GM18499 (cell line): ENCODE results near the gene PDE11A.

Experiments
- ATAC-seq: cut with Tn5 transposase; IDR thresholded peaks from one replicate; pipeline ENCODE4 v1.9.1; 2021; ENCODE audit warnings: moderate number of reproducible peaks; ENCODE audit not compliant: insufficient read depth, unreplicated experiment

The PDE11A gene

DNA sequence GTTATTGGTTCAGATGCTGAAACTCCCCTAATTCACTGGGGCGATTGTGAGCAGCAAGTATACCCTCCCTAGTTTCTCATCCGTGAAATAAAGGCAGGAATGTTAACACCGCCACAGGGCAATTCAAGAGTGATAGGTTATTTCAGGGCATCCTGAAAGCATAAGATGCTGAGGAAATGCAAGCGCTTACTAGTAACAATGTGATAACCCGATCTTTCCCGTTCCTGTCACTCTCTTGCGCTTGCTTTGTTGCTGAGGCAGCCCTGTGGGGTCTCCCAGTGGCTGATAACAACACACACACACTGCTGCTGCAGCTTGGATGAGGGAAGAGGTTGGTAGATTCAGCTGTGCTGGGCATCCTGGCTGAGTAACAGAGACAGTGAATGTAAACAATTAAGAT is 420.7 kb downstream of the PDE11A start:
- no peak for ATAC-seq

DNA sequence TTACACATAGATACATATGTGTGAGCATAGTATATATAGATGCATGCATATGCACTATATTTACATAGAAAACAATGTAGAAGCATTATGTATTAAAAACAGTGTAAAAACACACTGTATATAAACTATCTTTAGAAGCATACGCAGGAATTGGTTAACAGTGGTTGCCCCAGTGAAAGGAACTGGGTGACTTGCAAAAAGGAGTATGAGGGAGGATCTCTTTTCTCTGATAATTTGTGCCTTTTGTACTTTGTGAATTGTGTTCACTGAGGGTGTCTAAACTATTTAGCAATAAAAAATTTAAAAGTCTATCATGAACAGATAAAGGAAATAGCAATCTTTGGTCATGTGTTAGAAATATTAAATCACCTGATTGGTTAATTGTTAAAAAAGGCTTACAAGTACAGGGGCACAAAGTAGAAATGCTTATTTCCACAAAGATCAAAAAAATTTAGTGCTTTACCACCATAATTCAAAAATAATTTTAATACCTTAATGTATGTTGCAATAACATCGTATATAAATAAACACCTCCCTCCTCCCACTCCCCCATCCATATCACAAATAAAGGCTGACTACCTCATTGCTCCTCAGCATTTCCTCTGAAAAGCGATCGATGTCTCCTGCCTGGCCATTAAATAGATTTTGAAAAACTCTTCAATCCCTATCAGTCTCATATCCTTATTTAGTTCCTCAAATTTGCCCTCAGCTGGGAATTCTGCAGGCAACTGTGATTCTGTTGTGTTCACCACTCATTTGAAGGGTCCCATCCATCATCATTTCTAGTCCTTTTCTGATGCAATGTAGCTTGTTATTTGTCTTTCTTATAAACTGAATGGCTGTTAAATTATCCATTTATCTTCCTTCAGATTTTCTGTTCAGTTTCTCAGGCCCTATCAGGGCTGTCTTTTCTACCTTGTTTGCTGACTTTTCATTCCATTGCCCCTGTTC is 422.7 kb downstream of the PDE11A start:
- no peak for ATAC-seq

DNA sequence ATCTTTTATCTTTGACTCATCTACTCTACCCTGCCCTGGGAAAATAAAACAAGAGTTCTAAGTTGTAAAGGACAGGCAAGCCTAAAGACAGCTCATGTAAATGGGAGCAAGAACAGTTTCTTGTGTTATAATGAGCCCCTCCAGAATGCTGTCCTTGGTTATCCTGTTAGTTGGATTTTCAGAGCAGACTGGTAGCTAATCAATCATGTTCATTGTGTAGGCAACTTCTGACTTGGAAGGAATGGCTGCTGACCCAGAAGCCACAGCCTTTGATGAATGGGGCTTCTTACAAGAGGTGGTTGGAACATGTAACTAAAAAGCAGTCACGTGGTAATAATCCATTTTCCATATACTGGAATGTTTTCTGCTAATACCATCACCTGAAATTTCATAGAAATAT is 425.8 kb downstream of the PDE11A start:
- no peak for ATAC-seq

DNA sequence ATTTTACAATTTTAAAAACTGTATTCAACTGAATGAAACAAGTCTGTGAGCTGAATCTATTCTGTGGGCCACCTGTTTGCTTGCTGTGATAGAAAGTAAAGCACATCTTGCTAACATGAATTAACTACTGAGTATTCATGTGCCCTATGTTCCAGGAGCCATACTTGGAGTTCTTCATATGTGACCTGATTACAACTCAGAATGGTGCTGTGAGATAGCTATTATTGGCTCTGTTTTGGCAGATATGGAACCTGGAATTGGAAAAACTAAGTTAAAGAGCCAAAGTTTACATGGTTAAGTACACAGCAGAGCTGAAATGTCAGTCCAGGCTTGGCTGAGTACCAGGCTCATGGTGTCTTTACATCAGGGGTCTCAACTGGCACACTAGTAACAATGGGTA is 426.3 kb downstream of the PDE11A start:
- ATAC-seq: no peak

DNA sequence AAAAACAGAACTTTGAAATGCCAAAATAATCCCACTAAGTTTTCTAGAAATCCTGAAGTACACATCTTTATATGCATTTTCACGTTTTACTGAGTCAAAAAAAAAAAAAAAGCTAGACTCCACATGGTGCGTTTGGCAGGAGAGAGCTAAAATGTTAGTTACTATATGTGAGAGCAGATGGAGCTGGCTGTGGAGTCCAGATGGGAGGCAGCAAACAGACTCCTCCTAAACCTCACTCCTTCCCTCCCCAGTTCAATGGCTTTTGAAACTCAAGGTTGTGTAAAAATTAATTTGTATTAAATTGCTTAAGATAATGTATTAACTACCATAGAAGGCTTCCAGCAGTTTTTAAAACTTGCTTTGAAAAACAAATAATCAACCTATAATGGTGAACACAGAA is 431.2 kb downstream of the PDE11A start:
- ATAC-seq: no peak

DNA sequence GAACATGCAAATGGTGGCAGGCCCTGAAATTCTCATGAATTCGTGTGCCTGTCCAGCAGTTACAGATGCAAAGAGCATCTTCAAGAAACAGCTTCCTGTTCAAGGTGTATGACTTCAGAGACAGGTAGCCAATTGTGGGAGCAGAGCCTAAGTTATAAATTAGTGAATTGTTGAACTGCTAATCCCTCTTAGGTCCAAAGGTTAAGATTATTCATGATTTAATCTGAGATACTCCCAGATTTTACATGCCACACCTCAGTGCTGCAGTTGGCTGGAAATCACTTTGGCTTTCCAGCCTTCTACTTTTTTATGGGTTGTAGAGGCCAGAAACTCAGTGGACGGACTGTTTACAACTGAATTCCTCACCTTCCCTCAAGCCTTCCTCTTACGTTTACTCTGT is 432.2 kb downstream of the PDE11A start:
- no peak for ATAC-seq

DNA sequence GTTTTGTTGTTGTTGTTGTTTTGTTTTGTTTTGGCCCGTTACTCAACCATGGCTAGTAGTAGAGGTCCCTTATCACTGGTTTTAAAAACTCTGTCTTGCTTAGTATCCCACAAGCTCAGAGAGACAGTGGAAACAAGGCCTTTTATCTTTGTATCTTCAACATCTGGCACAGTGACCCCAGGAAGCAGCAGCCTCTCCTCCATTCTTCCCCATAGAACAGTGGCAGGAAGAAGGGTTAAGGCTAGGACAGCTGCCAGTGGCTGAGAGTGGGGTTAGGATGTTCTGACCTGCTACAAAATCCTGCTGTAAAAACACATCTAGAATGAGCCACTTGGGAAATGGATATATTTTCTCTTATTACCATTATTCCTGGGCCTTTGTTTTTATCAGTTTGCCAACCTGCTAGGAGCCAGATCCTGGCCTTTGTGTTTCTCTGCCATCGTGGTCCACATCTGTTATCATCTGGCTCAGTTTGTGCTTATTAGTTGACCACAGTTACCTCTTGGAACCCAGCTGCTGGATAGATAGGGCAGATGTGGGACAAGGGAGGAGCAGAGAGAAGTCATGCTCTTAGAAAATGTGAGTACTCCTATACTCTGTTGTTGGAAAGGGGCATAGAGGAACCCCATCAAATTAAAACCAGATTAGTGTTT is 433.2 kb downstream of the PDE11A start:
- ATAC-seq: no peak

DNA sequence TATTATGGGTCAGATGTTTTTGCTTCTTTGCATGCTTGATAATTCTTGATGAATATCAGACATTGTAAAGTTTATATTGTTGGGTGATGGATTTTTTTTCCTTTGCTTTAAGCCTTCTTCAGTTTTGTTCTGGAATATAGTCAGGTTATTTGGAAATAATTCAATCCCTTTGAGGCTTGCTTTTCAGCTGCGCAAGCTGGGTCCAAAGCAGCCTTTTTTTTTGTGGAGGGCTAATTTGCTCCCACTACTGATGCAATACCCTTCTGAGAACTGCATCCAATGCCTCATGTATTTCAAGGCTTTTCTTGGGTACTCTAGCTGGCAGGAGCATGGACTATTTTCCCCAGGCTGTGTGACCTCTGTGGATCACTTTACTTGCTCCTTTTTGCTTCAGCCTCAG is 434.1 kb downstream of the PDE11A start:
- ATAC-seq: no peak

DNA sequence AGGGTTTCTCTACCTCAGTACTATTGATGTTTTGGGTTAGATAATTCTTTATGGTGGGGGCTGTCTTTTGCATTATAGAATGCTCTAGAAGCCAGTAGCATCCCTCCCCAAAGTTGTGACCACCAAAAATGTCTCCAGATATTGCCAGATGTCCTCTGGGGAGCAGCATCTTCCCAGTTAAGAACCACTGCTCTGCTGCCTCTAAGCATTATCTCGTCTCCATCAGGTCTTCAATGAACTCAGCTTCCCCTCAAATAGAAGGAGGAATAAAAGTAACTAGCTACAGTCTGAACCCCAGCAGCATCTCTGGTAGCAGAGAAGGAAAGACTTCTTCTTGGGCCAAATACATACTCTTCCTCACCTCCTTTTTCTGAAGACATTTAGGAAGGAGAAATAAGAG is 435.9 kb downstream of the PDE11A start:
- no peak for ATAC-seq

DNA sequence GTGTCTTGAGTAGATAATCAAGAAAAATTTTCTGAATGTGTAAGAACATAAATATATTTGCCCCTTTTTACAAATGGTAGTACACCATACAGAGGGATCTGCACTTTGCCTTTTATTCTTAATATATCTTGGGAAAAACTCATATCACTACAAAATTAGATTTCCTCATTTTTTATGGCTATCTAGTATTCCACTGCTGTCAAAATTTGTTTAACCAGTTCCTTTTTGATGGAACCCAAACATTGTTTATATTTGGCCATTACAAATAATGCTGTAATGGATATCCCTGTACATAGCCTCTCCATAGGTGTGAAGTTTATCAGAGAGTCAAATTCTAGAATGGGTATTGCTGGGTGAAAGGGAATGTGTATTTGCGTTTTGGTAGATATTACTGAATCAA is 436.9 kb downstream of the PDE11A start:
- ATAC-seq: no peak

DNA sequence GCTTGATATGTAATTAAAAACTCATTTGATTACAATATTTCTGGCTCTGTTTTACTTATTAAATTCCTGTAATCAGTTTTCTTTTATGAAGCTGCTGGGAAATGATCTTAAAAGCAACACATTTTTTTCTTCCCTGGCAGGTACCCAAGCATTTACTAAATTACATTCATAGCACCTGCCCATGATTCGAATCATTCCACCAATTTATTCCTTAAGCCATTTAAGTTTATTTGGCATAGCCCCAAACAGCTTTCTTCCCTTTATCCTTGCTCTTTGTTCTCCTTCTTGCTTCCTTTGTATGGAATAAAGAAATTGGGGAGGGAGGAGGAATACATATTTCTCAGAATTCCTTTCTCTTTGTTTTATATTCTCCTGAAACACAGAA is 438.7 kb downstream of the PDE11A start:
- ATAC-seq: no peak

DNA sequence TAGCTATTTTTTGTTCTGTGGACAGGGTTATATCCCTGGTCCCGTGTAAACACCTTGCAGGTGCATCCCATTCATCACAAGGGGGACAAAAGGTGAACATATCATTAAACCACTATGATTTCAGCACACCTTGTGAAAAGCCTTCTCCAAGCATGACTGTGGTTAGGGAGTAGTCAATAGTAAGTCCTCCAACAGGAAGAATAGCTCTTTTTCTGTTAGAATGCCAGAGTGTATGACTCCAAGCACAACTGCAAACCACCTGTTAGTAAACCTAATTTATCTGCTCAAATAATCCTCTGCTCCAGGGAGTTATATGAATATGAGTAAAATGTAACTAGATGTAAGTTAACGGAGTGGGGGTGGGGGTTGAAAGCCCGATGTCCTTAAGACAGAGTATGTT is 439.5 kb downstream of the PDE11A start:
- no peak for ATAC-seq

DNA sequence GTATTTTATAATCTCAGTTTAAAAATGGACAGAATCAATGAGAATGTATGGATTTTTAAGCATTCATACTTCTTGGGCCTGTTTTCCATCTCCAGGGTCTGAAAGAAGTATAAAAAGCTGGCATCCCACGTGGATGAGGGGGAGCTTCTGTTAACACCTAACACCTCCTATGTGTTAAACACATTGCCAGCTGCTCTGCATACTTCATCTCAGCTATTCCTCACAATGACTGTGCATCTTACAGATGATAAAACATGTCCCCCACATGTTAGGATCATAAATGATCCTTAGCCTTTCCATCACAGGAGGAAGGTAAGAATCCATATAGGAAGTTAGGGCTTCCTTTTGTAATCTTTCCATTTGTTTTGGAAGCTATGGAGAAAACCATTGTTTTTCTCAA is 440.9 kb downstream of the PDE11A start:
- ATAC-seq: no peak

DNA sequence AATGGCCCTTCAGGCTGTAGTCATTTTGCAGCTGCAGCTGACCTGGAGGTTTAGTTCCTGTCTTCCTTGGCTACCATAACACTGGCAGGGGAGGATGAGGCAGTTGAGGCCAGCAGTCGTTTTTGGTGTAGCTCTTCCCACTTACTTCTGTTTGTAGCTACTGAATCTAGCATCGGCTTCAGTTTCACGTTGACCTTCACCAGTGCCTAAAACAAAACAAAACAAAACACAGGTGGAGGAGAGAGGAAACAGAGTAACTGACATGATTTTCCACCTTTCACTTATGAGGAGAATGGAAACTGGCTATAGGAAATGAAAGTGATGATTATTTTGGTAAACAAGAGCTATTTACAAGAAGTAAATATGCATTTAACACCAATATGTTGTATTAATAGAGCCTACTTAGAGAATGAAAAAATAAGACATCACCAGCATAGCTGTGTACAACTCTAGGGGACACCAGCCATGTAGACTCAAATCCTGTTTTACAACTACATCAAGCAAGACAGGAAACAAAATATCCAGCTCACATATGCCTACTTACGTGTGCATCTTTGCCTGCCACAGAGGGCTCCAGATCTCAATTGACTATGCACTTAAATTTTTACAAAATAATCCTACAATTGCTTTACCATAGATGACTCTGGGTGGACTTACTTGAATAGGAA is 443.1 kb downstream of the PDE11A start:
- no peak for ATAC-seq

DNA sequence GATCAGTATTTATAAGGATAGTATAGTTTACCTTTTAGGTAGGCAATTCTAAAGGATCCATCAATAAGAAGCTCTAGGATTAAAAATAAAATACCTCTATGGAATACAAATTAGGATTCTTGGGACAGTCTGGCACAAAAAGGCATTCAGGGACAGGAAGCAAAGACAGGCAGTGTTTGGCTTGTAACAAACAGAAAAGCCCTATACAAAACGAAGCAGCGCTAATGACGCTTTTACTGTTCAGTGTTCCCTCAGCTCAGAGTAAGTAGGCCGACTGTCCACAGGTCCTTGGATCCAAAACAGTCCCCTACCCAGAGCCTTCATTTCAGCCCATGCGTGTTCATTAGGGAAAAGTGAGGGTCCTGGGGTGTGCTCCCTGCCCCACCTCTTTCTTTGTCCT is 443.7 kb downstream of the PDE11A start:
- no peak for ATAC-seq

DNA sequence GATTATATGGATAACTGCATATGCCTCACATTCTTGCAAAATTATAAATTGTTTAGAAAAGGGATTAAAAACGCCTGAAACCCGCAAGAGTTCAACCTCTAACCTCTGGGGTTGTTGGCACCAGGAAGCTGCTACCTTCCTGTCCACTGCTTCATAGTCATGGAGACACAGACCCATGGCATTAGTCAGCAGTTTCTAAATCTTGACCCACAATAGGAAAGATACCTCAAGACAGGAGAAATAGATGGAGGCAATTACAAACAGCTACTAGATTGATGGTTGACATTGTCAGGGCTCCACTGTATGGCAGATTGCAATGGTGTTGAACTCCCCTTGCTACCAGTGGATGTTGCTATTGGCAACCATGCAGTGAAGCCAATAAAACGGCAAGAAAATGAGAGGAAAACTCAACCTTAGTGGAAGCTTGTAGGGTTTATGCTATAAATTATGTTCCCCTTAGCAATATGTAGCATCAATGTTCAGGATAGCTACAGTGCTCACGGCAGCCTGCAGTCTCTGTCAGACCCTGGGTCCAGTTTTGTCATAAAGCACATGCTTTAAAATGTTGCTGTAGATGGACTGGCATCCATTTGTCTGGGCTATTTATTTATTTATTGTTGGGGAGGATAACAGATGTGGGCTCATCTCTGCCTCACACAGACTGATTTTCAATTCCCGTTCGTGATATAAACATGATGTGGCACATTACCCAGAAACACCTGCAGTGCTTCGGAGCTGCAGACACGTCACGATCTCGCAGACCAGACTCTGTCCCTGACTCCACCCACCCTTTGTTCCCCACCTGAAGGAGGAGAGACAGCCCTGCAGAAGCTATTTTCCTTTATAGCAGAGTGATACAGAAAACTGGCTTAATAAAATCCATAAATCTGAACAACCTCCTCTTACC is 446.6 kb downstream of the PDE11A start:
- no peak for ATAC-seq

DNA sequence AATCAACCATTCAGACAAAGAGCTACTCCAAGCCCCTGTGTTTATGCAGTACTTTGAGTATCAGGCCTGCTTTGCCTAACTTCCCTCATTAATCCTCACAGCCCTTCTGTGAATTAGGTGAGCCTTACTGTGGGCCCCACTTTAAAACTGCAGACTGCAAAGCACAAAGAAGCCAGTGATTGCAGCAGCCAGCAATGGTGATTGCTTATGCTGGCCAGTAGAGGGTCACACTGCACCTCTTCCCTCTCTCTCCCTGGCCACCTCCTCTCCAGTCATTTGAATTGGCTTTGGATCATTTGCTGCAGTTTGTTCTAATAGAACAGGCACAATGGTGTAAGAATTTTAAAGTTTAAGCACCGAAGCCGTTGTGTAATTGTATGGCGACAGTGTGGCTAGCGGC is 450.1 kb downstream of the PDE11A start:
- no peak for ATAC-seq

DNA sequence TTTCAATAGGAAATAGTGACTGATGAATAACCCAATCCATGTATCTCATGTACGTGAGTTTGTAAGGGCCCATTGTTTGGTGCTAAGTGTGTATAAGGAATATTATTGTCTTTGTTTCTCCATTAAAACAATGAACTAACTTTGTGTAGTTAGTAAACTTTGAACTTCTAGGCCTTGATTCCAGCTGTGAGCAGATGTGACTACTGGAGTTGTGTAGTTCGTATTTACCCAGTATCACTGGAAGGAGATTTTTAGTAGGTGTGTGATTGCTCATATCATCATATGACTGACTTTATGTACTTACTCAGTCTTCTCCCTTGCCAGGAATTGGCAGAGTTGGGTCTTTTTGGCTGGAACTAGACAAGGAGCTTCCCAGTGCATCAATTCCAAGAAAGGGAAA is 452.6 kb downstream of the PDE11A start:
- ATAC-seq: no peak

DNA sequence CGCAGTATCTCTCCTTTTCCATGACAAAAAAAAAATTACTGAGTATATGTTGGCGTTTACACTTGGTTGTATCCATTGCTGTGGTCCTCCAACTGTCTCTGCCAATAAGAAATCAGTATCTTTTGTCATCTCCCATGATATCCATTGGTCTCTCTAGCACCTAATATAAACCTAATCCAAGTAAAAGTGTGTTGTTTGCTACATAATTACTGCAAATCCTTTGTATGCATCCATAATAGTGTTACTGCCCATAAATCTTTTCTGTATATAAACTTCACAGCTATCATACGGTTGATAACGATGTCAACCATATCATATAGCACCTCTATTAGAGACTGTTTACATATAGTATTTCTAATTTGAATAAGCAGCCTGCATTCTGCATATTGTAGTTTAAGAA is 453.1 kb downstream of the PDE11A start:
- ATAC-seq: no peak
